SHP77 treated with DMSO at 0.1 percent for 48 hours (cell line): ENCODE data around the gene TLX3.
"Not testable (repeated sequence)": the region's sequence is repeated elsewhere in the genome, so short reads cannot be mapped to it uniquely, and the experiment has no call there.

Experiments
- DNase-seq: peaks from one replicate; lab custom pipeline; 2025; lab: John Stamatoyannopoulos, UW

The TLX3 gene

DNA sequence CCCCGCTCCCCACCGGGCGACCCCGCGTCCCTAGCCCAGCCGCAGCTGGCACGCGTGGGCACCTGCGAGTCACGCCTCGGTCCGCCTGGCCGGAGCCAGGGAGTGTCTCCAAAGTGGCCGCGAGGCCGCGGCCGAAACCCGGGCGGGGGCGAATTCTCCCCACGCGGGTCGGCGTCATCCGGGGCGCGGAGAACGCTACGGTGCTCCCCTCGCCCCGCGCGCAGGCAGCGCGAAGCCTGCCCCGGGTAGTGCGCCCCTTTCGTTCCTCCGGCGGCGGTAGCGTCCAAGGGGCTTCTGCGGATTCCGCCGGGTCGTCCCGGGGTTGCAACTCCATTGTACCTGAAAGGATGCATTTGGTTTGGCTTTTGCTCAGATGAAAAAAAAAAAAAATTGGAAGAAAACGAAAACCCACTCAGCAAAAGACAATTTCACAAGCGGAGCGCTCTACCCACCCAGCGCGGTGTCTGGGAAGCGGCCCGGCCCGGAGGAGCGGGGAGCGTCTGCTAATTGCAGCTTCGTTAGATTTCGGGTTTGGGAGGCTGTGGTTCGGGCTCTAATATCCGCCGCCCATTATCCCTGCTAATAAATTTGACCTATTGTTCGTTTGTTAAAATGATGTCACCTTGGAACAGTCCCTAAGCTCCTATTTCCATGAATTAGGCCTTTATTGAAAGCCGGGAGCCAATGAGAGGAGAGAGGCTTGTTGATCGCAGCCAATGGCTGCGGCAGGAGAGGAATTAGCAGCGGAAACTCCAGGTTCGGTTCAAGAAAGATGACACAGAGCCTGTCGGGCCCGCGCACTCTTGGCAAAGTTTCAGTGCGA is at the start of gene TLX3:
Gene TLX3 (plus strand): TSS at position 796 of the 823 bp plus-strand sequence. CDS start 118 bp downstream, outside the sequence.
- no peak for DNase-seq

GRCh38 chr5:171261361-171261760 is 47.7 kb upstream of the TLX3 start:
- no peak for DNase-seq

GRCh38 chr5:171261904-171262303 is 47.1 kb upstream of the TLX3 start:
- no peak for DNase-seq

GRCh38 chr5:171263181-171263580 is 45.9 kb upstream of the TLX3 start:
- DNase-seq: no peak

GRCh38 chr5:171264843-171265242 is 44.2 kb upstream of the TLX3 start:
- DNase-seq: no peak

- DNase-seq: no peak
Measured at GRCh38 chr5:171268700-171269620, 40.1 kb upstream of the TLX3 start.

- no peak for DNase-seq
Measured at GRCh38 chr5:171269717-171270116, 39.3 kb upstream of the TLX3 start.

GRCh38 chr5:171270136-171270535 is 38.9 kb upstream of the TLX3 start:
- DNase-seq: no peak

- no peak for DNase-seq
Measured at GRCh38 chr5:171271798-171272197, 37.2 kb upstream of the TLX3 start.

- DNase-seq: no peak
Measured at GRCh38 chr5:171272996-171273970, 35.8 kb upstream of the TLX3 start.

DNA sequence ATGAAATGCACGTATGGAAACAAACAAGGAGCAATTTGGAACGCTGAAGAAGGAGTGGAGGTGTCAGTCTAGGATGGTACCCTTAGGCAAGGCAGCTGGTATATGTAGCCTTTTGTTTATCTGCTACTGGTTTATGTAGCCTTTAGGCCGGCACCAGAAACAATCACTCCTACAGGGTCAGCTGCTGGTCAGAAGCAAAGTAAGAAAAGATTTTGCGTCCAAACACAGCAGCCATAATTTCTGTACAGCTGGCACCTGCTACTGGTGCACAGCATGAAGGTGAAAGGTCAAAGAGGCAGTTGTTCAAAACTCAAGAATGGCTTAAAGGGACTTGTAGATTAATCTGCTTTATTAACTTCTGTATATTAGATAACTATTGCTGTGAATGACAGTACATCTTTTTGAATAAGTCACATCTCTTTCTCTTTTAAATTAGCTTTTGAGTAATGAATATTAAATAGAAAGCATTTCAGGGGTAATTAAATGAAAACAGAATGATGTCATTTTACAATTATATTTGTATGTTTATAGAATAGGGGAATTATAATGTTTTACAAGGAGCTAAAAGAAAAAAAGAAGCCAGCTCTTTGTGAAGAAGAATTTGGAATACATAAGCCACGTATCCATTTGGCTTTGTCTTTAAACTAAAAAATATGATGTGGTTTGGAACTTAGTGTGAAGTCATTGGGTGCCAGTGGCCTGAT is 33.1 kb upstream of the TLX3 start:
- DNase-seq: no peak

DNA sequence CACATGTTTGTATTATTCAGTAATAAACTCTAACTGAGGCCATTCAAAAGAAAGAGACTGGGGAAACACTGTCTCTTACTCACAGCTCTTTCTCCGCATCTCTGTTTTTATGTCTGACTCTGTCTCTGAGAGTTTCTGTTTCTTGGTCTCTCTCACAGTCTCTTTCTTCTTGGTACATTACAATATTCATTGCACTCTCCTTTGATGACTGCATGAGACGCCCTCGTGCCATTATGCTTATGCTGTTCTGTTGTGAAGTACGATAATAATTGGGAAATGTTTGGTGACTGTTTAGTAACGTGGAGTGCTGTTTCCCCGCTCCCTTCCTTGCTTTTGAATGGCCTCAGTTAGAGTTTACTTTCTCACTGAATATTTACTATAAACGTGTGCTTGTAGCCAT is 25.3 kb upstream of the TLX3 start:
- no peak for DNase-seq

DNA sequence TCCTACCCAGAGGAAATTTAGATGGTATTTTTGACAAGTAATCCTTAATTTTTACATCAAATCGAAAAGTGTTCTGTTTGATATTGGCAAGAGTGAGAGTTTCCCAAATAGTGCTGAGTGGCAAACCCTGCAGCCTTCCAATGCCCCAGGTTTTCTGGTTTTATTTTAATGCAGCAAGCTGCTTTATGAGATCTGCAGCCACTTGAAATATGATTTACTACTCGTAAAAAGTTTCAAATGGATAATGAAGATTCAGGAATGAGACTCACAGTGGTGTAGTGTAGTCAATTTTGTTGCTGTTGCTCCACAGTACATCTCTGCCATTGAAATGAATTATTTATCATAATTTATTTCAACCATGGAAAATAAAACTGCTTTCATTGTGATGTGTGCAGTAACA is 23.6 kb upstream of the TLX3 start:
- DNase-seq: no peak

- no peak for DNase-seq
Measured at GRCh38 chr5:171288066-171288465, 21.0 kb upstream of the TLX3 start.

DNA sequence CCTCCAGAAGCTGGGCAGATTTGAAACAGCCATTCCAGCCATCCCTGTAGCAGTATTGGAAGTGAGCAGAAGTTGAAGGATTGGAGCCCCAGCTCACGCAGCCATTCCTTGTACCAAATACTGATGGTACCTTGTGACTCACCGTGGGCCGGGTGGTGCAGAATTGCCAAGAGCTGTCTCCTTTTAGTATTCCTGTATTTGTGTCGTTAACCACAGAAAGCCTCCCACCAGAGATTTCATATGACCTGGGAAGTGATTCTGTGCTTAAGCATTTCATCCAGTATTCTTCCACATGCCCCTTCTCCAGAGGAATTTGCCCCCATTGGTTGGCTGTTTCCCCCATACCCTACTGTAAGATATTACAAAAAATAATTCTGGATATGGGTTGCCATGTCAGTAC is 17.7 kb upstream of the TLX3 start:
- no peak for DNase-seq

DNA sequence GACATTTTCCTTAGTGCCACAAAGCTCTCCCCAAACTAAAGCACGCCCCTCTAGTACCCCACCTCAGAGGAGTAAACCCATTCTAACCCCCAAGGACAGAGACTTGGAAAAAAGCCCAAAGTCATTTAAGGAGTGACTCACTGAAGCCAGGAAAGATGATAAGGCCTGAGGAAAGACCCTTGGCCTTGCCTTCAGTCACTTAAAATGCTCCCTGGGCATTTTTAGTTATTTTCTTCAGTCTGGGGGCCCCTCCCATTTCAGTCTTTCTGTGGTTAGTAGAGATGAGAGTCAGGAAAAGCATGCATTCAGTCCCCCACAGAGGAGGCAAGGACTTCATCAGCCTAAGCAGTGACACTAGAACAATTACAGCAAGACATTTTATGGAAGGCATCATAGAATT is 13.7 kb upstream of the TLX3 start:
- no peak for DNase-seq

DNA sequence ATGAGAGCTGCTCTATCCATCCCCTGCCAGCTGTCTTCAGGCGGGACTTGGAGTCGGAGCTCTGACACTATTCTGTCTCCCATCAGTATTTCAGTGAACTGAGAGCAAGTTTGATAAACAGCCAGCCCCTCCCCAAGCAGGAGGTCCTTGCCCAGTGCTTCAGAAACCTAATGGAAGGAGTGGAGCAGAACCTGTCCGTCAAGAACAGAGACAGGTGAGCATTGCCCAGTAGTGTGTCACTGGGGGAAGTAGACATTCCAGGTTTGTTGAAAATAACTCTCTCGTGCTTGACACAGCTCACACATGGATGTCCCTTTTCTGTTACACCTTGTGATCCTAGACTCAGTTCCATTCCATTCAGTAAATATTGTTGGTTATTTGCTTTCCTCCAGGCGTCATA is 13.2 kb upstream of the TLX3 start:
- DNase-seq: no peak

- not testable (repeated sequence) for DNase-seq
Measured at GRCh38 chr5:171297941-171298340, 11.1 kb upstream of the TLX3 start.

GRCh38 chr5:171299228-171299627 is 9.8 kb upstream of the TLX3 start:
- no peak for DNase-seq

- DNase-seq: no peak
Measured at GRCh38 chr5:171299851-171300250, 9.2 kb upstream of the TLX3 start.

GRCh38 chr5:171300358-171300757 is 8.7 kb upstream of the TLX3 start:
- no peak for DNase-seq
